Fibroblast of skin of left biceps (primary cell): ENCODE data around the gene SLC15A4.

ENCODE experiments used
- DNase-seq, 2 experiments: peaks; one replicate each; pipeline ENCODE4 v3.0.0-alpha.2; 2013; ENCODE audit warnings: low read depth in 2 of 2

The SLC15A4 gene

DNA sequence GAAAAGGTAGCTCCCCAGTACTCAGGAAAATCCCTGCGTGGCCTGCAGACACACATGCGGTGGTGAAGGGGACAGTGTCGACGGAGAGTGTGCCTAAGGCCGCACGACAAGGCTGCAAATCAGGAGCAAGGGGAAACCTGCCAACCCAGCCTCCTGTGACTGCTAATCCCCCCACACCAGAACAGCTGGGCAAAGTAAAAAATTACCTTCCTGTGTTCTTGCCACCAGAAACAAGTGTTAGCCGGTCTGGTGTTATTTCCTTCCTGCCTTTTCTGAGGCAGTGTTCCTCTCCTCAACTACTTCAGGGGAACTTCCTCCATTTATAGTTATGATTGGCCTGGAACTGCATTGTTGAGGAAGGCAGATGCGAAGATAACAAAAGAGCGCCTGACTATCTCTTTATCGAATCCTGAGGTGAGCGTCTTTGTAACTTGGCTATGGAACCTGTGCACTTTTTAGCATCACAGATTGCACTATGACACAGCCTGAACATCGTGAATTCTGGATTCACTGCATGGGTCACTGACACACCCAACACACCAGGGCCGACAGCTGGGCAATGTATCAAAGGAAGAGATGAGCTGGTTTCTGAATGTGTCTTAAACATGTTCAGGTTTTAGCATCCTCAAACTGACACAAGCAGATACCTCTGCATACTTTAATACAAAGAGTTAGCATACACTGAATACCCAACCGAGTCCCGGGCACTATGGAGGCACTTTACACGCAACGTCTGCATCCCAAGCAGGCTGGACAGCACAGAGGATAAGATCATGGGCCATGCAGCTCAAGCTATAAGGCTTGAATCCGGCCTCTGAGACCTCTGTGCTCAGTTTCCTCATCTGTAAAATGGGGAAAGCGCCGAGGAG lies 28.9 kb downstream of the SLC15A4 start:
- no peak for DNase-seq

DNA sequence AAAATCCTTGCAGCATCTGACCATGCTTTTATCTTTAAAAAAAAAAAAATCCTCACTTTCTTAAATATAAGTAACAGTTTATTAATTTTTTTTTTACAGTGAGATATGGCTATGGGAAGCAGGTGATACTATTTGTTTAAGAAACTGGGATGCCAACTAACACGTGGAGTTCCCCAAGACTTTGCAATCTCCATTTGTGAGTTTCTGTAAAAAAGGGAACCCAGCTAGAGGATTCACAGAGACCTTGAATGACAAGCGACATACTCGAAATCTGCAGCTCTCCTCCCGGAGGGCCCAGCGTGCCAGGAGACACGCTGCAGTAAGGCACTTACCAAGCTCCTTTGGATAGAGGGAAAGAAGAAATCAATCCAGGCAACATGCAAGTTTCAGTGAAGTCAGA lies 30.1 kb downstream of the SLC15A4 start:
- no peak for DNase-seq

DNA sequence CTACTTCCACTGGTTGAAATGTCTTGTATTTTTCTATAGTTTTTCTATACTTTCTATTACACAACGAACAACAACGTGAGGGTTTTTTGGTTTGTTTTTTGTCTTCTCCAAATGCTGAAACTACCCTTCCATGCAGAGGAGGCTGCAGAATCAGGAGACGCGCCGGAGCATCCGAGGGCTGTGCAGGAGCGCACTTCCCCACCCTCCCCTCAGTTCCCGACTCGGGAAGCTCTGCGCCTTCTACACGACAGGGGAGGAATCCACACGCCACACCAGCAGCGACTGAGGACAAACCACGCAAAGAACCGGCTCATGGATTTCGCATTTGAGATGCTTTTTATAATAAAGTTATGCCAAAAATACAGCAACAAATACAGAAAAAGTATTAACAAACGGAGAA lies 30.9 kb downstream of the SLC15A4 start:
- no peak for DNase-seq

DNA sequence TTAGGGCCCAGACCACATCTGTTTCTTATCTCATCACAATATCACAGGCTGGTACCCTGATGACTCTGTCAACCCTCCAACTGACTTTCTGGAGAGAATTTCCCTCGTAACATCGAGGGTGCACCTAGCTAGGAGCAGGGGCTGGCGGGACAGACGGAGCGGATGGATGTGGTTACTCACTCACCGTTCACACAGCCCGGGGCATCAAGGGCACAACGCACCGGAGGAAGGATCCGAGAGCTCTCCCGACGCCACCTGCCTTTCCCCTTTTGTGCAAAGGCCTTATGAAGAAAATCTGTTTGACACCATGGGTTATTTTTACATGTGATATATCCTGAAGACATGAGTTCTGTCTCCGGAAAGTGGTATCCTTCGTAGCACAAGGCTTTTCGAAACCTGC lies 31.4 kb downstream of the SLC15A4 start:
- DNase-seq: no peak

GRCh38 chr12:128791395-128792322 lies 32.1 kb downstream of the SLC15A4 start:
- no peak for DNase-seq

DNA sequence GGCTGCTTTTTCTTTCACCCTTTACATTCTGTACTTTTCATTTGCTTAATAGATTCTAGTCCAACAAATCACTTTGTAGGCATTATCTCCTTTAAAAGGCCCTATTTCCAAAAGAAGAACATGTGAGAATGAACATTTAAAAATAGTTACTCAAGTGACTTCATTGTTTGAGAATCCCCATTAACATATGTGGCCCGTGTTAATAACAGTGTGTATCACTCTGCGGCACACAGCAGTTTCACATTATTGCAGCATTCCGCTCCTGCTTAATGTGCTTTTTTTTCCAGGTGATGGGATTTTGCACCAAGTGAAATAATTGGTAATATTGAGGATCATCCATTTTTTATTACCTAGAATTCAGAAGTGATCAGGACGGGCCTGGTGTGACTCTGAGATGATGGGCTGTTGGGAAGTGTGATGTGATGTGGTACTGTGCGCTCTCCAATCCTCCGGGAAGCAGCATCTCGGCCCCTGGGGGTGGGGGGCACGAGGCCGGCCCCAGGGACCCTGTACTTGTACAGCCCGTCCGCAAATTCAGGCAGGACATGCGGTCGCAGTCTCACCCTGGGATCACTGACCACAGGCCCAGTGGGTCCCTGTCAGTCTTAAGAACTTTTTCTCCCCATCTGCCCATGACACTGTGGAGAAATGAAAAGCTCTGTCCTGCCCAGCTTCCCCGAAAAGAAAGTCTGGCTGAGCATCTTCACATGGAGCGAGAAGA lies 32.9 kb downstream of the SLC15A4 start:
- DNase-seq: peak; percentile 27 to 38

GRCh38 chr12:128790221-128790620 lies 33.5 kb downstream of the SLC15A4 start:
- no peak for DNase-seq

GRCh38 chr12:128789356-128789929 lies 34.3 kb downstream of the SLC15A4 start:
- no peak for DNase-seq

GRCh38 chr12:128787827-128788226 lies 35.9 kb downstream of the SLC15A4 start:
- no peak for DNase-seq

DNA sequence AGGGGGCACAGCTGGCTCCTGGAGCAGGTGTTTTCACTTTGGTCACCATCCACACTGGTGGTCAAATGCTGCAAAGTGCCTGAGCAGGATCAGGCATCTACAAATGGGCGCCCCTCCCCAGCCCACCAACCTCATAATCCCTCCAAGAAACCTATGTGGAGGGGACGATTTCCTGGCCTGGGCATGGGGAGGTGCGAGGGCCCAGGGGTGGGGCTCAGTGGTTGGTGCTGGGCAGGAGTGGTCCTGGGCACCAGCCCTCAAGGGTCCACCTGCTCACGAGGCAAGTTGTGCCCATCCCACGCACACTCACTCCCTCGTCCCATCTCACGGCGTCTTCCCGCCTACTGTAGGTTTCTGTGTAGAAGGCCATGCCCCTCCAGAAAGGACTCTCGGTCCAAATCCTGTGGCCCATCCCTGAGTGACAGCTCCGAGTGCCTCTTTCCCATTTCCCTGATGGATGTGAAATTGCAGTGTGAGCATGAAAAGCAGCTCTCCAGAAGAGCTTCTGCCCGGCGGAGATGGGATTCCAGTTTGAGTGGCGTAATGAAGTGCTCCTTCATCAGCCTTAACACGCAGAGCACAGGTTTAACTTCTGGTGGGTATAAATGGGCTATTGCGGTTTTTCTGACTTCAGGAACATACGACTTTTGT lies 36.9 kb downstream of the SLC15A4 start:
- no peak for DNase-seq

DNA sequence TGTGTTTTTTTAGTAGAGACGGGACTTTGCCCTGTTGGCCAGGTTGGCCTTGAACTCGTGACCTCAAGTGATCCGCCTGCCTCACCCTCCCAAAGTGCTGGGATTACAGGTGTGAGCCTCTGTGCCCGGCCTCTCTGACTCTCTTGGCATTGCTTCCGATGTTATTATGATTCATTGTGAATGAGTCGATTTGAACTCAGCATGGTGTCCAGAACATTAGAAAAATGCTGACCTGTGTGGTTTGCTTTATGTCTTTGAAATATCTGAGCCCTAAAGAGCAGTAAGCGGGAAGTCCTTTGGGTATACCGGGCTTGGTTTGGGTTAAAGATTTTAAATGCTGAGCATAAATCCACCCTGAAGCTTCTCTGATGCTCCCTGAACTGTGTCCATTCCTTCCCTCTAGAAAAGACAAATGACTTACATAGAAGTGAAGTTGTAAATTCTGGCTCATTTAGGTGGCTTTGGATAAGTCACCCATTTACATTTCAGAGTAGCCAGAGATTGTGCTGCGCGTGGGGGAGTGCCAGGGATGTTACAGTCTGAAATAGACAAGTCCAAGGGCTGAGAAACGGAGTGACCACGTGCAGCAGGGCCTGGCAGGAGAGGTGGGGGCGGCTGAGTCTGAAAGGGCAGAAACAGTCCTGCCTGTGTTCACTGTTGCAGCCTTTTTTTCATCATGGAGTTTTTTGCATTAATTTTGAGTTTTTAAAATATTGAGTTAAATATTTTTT lies 39.6 kb downstream of the SLC15A4 start:
- DNase-seq: no peak

DNA sequence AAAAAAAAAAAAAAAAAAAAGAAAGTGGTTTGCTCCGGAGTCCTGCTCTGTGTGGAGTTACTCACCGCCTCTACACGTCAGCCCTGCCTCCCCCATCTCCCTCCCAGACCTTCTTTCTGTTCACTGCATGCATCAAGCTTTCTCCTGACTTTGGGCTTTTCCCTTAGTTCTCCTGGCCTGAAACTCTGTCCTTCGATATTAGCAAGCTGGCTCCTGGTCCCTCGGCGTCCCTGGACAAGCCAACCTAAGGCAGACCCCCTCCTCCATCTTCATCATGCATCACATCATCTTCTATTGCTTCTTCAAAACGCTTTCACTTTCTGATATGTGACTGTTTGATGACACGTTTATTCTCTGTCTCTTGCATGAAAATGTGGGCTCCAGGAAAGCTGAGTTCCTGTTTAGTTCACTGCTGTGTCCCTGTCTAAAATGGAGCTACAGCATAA lies 40.6 kb downstream of the SLC15A4 start:
- DNase-seq: no peak

GRCh38 chr12:128779901-128780300 lies 43.9 kb downstream of the SLC15A4 start:
- no peak for DNase-seq

GRCh38 chr12:128772249-128772648 lies 51.5 kb downstream of the SLC15A4 start:
- DNase-seq: no peak

GRCh38 chr12:128771681-128772080 lies 52.1 kb downstream of the SLC15A4 start:
- DNase-seq: peak in 1 of 2 experiments; percentile 13

- no peak for DNase-seq
Measured at GRCh38 chr12:128767518-128767917, 56.2 kb downstream of the SLC15A4 start.

GRCh38 chr12:128766738-128767501 lies 56.8 kb downstream of the SLC15A4 start:
- no peak for DNase-seq

GRCh38 chr12:128763395-128763794 lies 60.4 kb downstream of the SLC15A4 start:
- DNase-seq: no peak

- no peak for DNase-seq
Measured at GRCh38 chr12:128761379-128761790, 62.4 kb downstream of the SLC15A4 start.

DNA sequence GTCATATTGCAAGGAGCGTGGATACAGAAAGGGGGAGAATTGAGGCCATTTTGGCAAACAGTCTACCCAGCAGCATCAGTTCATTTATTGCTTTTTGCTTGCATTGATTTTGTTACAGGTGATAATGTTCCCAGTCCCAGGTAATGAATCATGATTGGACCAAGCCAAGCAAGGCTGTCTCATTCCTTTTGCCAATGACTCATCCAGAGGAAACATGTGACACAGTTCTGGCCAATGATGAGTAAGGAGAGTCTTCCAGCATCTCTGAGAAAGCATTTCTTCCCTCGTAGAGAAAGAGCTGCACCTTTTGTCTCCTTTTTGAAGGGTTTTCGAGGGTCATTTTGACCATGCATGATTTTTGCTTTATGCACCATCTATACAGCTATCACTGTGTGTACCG lies 68.2 kb downstream of the SLC15A4 start:
- no peak for DNase-seq
